Measurements from ENCODE around the gene HLA-B.

DNA sequence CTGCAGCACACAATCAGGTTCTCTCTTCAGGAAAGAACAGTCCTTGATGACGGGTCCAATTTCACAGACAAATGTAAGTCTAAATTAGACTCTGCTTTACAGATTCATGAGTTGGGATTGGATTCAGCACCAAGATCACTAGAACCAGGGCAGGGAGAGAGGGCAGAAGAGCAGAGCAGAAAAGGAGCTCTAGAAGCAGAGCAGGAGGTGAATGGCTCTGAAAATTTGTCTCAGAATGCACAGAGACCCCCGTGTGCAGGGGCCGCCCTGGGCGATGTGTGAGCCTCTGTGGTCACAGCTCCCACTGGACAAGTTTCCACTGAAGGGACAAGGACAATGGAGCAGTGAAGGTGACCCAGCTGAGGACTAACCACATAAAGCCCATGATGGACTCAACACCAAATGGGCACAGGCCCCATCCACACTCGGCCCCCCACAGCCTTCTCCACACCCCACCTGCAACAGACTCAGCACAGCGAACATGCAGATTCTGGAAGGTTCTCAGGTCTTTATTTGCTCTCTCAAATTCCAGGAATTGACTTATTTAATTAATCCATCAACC, 3.5 kb downstream of the HLA-B start:
- TF ChIP-seq, protein P1, sequence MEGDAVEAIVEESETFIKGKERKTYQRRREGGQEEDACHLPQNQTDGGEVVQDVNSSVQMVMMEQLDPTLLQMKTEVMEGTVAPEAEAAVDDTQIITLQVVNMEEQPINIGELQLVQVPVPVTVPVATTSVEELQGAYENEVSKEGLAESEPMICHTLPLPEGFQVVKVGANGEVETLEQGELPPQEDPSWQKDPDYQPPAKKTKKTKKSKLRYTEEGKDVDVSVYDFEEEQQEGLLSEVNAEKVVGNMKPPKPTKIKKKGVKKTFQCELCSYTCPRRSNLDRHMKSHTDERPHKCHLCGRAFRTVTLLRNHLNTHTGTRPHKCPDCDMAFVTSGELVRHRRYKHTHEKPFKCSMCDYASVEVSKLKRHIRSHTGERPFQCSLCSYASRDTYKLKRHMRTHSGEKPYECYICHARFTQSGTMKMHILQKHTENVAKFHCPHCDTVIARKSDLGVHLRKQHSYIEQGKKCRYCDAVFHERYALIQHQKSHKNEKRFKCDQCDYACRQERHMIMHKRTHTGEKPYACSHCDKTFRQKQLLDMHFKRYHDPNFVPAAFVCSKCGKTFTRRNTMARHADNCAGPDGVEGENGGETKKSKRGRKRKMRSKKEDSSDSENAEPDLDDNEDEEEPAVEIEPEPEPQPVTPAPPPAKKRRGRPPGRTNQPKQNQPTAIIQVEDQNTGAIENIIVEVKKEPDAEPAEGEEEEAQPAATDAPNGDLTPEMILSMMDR (IDR thresholded peaks at IDR 0.05): no peak
- TF ChIP-seq SP1 (CRISPR knock-in tag; conservative IDR thresholded peaks at IDR 0.05) (no peak), RELA (CRISPR knock-in tag; IDR thresholded peaks at IDR 0.05; ENCODE audit: borderline replicate concordance) (no peak), ZBTB21 (CRISPR knock-in tag; IDR thresholded peaks at IDR 0.05; ENCODE audit: borderline replicate concordance) (no peak), ESRRA (CRISPR knock-in tag; IDR thresholded peaks at IDR 0.05; ENCODE audit: borderline replicate concordance) (no peak), ZNF416 (CRISPR knock-in tag; IDR thresholded peaks at IDR 0.05) (no peak), TP53 (CRISPR knock-in tag; IDR thresholded peaks at IDR 0.05) (no peak), SMAD3 (CRISPR knock-in tag; IDR thresholded peaks at IDR 0.05; ENCODE audit: borderline replicate concordance) (no peak), GTF2I (CRISPR knock-in tag; conservative IDR thresholded peaks at IDR 0.05) (no peak)
- TF ChIP-seq, protein P2, sequence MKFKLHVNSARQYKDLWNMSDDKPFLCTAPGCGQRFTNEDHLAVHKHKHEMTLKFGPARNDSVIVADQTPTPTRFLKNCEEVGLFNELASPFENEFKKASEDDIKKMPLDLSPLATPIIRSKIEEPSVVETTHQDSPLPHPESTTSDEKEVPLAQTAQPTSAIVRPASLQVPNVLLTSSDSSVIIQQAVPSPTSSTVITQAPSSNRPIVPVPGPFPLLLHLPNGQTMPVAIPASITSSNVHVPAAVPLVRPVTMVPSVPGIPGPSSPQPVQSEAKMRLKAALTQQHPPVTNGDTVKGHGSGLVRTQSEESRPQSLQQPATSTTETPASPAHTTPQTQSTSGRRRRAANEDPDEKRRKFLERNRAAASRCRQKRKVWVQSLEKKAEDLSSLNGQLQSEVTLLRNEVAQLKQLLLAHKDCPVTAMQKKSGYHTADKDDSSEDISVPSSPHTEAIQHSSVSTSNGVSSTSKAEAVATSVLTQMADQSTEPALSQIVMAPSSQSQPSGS (CRISPR knock-in tag; IDR thresholded peaks at IDR 0.05; ENCODE audit: borderline replicate concordance, low read depth): no peak
- TF ChIP-seq, protein P3, sequence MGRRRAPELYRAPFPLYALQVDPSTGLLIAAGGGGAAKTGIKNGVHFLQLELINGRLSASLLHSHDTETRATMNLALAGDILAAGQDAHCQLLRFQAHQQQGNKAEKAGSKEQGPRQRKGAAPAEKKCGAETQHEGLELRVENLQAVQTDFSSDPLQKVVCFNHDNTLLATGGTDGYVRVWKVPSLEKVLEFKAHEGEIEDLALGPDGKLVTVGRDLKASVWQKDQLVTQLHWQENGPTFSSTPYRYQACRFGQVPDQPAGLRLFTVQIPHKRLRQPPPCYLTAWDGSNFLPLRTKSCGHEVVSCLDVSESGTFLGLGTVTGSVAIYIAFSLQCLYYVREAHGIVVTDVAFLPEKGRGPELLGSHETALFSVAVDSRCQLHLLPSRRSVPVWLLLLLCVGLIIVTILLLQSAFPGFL (CRISPR knock-in tag; IDR thresholded peaks at IDR 0.05; ENCODE audit: borderline replicate concordance): no peak
- TF ChIP-seq, protein P4, sequence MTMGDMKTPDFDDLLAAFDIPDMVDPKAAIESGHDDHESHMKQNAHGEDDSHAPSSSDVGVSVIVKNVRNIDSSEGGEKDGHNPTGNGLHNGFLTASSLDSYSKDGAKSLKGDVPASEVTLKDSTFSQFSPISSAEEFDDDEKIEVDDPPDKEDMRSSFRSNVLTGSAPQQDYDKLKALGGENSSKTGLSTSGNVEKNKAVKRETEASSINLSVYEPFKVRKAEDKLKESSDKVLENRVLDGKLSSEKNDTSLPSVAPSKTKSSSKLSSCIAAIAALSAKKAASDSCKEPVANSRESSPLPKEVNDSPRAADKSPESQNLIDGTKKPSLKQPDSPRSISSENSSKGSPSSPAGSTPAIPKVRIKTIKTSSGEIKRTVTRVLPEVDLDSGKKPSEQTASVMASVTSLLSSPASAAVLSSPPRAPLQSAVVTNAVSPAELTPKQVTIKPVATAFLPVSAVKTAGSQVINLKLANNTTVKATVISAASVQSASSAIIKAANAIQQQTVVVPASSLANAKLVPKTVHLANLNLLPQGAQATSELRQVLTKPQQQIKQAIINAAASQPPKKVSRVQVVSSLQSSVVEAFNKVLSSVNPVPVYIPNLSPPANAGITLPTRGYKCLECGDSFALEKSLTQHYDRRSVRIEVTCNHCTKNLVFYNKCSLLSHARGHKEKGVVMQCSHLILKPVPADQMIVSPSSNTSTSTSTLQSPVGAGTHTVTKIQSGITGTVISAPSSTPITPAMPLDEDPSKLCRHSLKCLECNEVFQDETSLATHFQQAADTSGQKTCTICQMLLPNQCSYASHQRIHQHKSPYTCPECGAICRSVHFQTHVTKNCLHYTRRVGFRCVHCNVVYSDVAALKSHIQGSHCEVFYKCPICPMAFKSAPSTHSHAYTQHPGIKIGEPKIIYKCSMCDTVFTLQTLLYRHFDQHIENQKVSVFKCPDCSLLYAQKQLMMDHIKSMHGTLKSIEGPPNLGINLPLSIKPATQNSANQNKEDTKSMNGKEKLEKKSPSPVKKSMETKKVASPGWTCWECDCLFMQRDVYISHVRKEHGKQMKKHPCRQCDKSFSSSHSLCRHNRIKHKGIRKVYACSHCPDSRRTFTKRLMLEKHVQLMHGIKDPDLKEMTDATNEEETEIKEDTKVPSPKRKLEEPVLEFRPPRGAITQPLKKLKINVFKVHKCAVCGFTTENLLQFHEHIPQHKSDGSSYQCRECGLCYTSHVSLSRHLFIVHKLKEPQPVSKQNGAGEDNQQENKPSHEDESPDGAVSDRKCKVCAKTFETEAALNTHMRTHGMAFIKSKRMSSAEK (CRISPR knock-in tag; IDR thresholded peaks at IDR 0.05; ENCODE audit: borderline replicate concordance): no peak
- TF ChIP-seq, protein P5, sequence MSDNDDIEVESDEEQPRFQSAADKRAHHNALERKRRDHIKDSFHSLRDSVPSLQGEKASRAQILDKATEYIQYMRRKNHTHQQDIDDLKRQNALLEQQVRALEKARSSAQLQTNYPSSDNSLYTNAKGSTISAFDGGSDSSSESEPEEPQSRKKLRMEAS (CRISPR knock-in tag; IDR thresholded peaks at IDR 0.05): no peak
- TF ChIP-seq, protein P6, sequence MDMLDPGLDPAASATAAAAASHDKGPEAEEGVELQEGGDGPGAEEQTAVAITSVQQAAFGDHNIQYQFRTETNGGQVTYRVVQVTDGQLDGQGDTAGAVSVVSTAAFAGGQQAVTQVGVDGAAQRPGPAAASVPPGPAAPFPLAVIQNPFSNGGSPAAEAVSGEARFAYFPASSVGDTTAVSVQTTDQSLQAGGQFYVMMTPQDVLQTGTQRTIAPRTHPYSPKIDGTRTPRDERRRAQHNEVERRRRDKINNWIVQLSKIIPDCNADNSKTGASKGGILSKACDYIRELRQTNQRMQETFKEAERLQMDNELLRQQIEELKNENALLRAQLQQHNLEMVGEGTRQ (CRISPR knock-in tag; IDR thresholded peaks at IDR 0.05): no peak
